HepG2 (cell line): Measurements from ENCODE around the gene KCNMA1. TPM values are rescaled to one million over a fixed set of nuclear protein-coding genes. Genes with fewer than 3 reads are reported as not detected.

ENCODE experiments used
- ATAC-seq: fragments of 200-7000 bp; cut with Tn5 transposase; 3 replicates; pipeline ENCODE4 v1.9.1; 2020; ENCODE audit warnings: mild to moderate bottlenecking, moderate library complexity
- BruUV-seq: library from RNA; stranded (reverse); fragments of 400-500 nt; replicated peaks from 2 replicates; lab custom pipeline; 2021; lab: Mats Ljungman, UMichigan
- CTCF ChIA-PET: fragments of 300-600 bp; formaldehyde crosslinking; extraction: SDS; loops from one replicate; lab custom pipeline; 2021; ENCODE audit warnings: low total read pairs, inconsistent platforms, low intra/inter-chr PET ratio; lab: Yijun Ruan, JAX
- POLR2A ChIA-PET: fragments of 350-600 bp; sonication (Branson Sonifier 250); formaldehyde crosslinking; loops from one replicate; lab custom pipeline; 2020; ENCODE audit warnings: antibody characterized with exemption, inconsistent platforms; lab: Yijun Ruan, JAX
- DNase-seq: peaks from one replicate; pipeline ENCODE4 v3.0.0-alpha.2; 2015; ENCODE audit warnings: low spot score
- FAIRE-seq: peaks from 3 replicates; lab custom pipeline; 2011; peaks lifted over from hg19 to GRCh38; lab: Jason Lieb, UNC
- H2AFZ ChIP-seq: one replicate; pipeline ENCODE4 v1.6.1; 2011; ENCODE audit warnings: low read length, inconsistent platforms
- H3K27ac ChIP-seq: fragments of 300-600 bp; 3 replicates; pipeline ENCODE4 v1.8.0; 2011; ENCODE audit warnings: mixed run types, mild to moderate bottlenecking, mixed read lengths, low read length, inconsistent platforms; ENCODE audit not compliant: insufficient read depth; ENCODE audit errors: extremely low read length
- H3K27me3 ChIP-seq, 2 experiments: fragments of 200-600 bp in 1 of 2; 2 replicates in 1 of 2; 3 replicates in 1 of 2; pipeline versions ENCODE4 v1.6.0 to v1.8.0; 2011; ENCODE audit warnings: low read length in 2 of 2, mild to moderate bottlenecking in 2 of 2, moderate library complexity in 2 of 2, inconsistent platforms in 1 of 2; ENCODE audit not compliant: insufficient read depth in 2 of 2, control insufficient read depth in 1 of 2
- H3K36me3 ChIP-seq, 2 experiments: fragments of 200-600 bp in 1 of 2; replicated peaks in 1 of 2; 2 replicates in 1 of 2; 3 replicates in 1 of 2; pipeline versions ENCODE4 v1.5.1 to v1.8.0; 2011; ENCODE audit warnings: low read length in 2 of 2, inconsistent platforms in 1 of 2; ENCODE audit not compliant: insufficient read depth in 2 of 2, control insufficient read depth in 1 of 2
- H3K4me1 ChIP-seq: 2 replicates; pipeline ENCODE4 v1.5.1; 2012; ENCODE audit warnings: low read length, inconsistent platforms; ENCODE audit not compliant: insufficient read depth
- H3K4me2 ChIP-seq: 2 replicates; pipeline ENCODE4 v1.6.0; 2011; ENCODE audit warnings: low read depth, low read length, inconsistent platforms
- H3K4me3 ChIP-seq, 3 experiments: fragments of 200-600 bp in 1 of 3; sonication (generic), shearing (Covaris generic) in 1 of 3; replicated peaks in 1 of 3; 2 replicates each; pipeline ENCODE4 v1.5.1; 2011 to 2016; ENCODE audit warnings: low read length in 3 of 3, inconsistent platforms in 2 of 3, low read depth in 2 of 3, mild to moderate bottlenecking in 2 of 3, control low read depth in 1 of 3, mixed read lengths in 1 of 3; ENCODE audit not compliant: insufficient read depth in 1 of 3
- H3K79me2 ChIP-seq: one replicate; pipeline ENCODE4 v1.6.1; 2011; ENCODE audit warnings: low read length, inconsistent platforms; ENCODE audit not compliant: insufficient read depth
- H3K9ac ChIP-seq: 2 replicates; pipeline ENCODE4 v1.6.0; 2011; ENCODE audit warnings: mild to moderate bottlenecking, low read depth, low read length, inconsistent platforms; ENCODE audit not compliant: insufficient read depth
- H3K9me3 ChIP-seq: 2 replicates; pipeline ENCODE4 v1.5.1; 2012; ENCODE audit warnings: mild to moderate bottlenecking, low read length
- H4K20me1 ChIP-seq: 2 replicates; pipeline ENCODE4 v1.6.0; 2011; ENCODE audit warnings: inconsistent platforms, mild to moderate bottlenecking, low read length, moderate library complexity; ENCODE audit not compliant: insufficient read depth
- CCDC6 ChIP-seq: sonication (generic); formaldehyde crosslinking; IDR thresholded peaks from 2 replicates; pipeline ENCODE4 v1.8.1; 2022; ENCODE audit warnings: mild to moderate bottlenecking, missing genetic modification reagents, moderate library complexity
- NR2F1 ChIP-seq, 2 experiments: fragments of 450-650 bp in 1 of 2; formaldehyde crosslinking in 1 of 2; IDR thresholded peaks; 2 replicates each; pipeline versions ENCODE4 v1.5.0 to v1.6.1; 2016 to 2020; ENCODE audit warnings: mild to moderate bottlenecking in 1 of 2, missing compliant biosample characterization in 1 of 2, missing genetic modification reagents in 1 of 2, moderate library complexity in 1 of 2
- PPARG ChIP-seq: conservative IDR thresholded peaks from 2 replicates; pipeline ENCODE4 v1.6.1; 2016; ENCODE audit warnings: missing biosample characterization, missing genetic modification reagents
- RAD21 ChIP-seq: fragments of 450-650 bp; formaldehyde crosslinking; IDR thresholded peaks from 2 replicates; pipeline ENCODE4 v1.5.0; 2020; ENCODE audit warnings: mild to moderate bottlenecking
- SIX4 ChIP-seq: sonication (generic); formaldehyde crosslinking; IDR thresholded peaks from 2 replicates; pipeline ENCODE4 v1.4.0; 2020; ENCODE audit warnings: missing genetic modification reagents
- SMC3 ChIP-seq: IDR thresholded peaks from 2 replicates; pipeline ENCODE4 v1.6.1; 2011; ENCODE audit warnings: low read length, improper control_type of control experiment
- STAG1 ChIP-seq: sonication (generic); formaldehyde crosslinking; IDR thresholded peaks from 2 replicates; pipeline ENCODE4 v1.4.0; 2020; ENCODE audit warnings: missing genetic modification reagents
- TEAD3 ChIP-seq: optimal IDR thresholded peaks from 2 replicates; pipeline ENCODE3; 2016; ENCODE audit warnings: borderline replicate concordance
- XRCC5 ChIP-seq: fragments of 200-400 bp; formaldehyde crosslinking; optimal IDR thresholded peaks from 2 replicates; pipeline ENCODE3; 2017; ENCODE audit warnings: mild to moderate bottlenecking, low read length
- ZBTB20 ChIP-seq: sonication (generic); formaldehyde crosslinking; IDR thresholded peaks from 2 replicates; pipeline ENCODE4 v1.8.1; 2023; ENCODE audit warnings: missing genetic modification reagents, low read depth, mild to moderate bottlenecking, borderline replicate concordance
- ZNF441 ChIP-seq: sonication (generic); formaldehyde crosslinking; IDR thresholded peaks from 2 replicates; pipeline ENCODE4 v1.7.0; 2021; ENCODE audit warnings: missing genetic modification reagents, borderline replicate concordance
- ZNF652 ChIP-seq: IDR thresholded peaks from 2 replicates; pipeline ENCODE4 v1.6.1; 2016; ENCODE audit warnings: low read depth, borderline replicate concordance
- ZNF709 ChIP-seq: sonication (generic); formaldehyde crosslinking; IDR thresholded peaks from 2 replicates; pipeline ENCODE4 v1.5.0; 2020; ENCODE audit warnings: mild to moderate bottlenecking, missing genetic modification reagents
- WGBS: methylation state at CpG from one replicate; pipeline ENCODE4 v1.1.6; 2017; ENCODE audit warnings: low lambda C conversion rate; 5-methylcytosine and 5-hydroxymethylcytosine counted together
- in situ Hi-C: cut with HindIII; loops from 2 replicates; pipeline ENCODE4 v1.10.0; 2017; ENCODE audit warnings: low pct_unique_long_range_greater_than_20kb; ENCODE audit not compliant: extremely low pct_ligation_motif_present
- intact Hi-C: fragments of 100-400 bp; cut with micrococcal nuclease; formaldehyde crosslinking; loops from one replicate; pipeline ENCODE4 v1.10.0; 2022; ENCODE audit not compliant: unreplicated experiment
- polyA plus RNA-seq, 8 experiments: library from polyadenylated mRNA; depleted of rRNA in 3 of 8; stranded (reverse) in 7 of 8; unstranded in 1 of 8; fragments of >200 nt; fragmentation: Illumina TruSeq in 4 of 8; extraction: Trizol in 4 of 8; gene quantifications; 2 replicates each; pipeline versions ENCODE4 v1.2.1 to v1.2.3, GENCODE V29; 2011 to 2016; ENCODE audit warnings: low read depth in 4 of 8, missing spikeins in 1 of 8, mixed read lengths in 1 of 8; ENCODE audit not compliant: insufficient read depth in 1 of 8
- total RNA-seq, 5 experiments: library from RNA; depleted of rRNA; stranded (reverse); fragments of >200 nt; fragmentation: Illumina TruSeq; extraction: Trizol; gene quantifications; 2 replicates each; pipeline ENCODE4 v1.2.3, GENCODE V29; 2016; ENCODE audit warnings: low read depth in 1 of 5
- TF ChIP-seq, protein P1 (sequence below): sonication (generic); formaldehyde crosslinking; IDR thresholded peaks from 2 replicates; pipeline ENCODE4 v1.4.0; 2020; ENCODE audit warnings: mild to moderate bottlenecking, missing genetic modification reagents
- TF ChIP-seq, protein P2 (sequence below): sonication (generic); formaldehyde crosslinking; IDR thresholded peaks from 2 replicates; pipeline ENCODE4 v1.4.0; 2020; ENCODE audit warnings: missing genetic modification reagents
- TF ChIP-seq, protein P3 (sequence below): sonication (generic); formaldehyde crosslinking; IDR thresholded peaks from 2 replicates; pipeline ENCODE4 v1.5.0; 2020; ENCODE audit warnings: mild to moderate bottlenecking, missing genetic modification reagents, moderate library complexity

KCNMA1 gene
- total and polyA plus RNA-seq, 2 of the 13 experiments (the other 11 are each of a cell fraction or from before 2014, with no cell fraction given), result 0.02 TPM; not detected in 1

DNA sequence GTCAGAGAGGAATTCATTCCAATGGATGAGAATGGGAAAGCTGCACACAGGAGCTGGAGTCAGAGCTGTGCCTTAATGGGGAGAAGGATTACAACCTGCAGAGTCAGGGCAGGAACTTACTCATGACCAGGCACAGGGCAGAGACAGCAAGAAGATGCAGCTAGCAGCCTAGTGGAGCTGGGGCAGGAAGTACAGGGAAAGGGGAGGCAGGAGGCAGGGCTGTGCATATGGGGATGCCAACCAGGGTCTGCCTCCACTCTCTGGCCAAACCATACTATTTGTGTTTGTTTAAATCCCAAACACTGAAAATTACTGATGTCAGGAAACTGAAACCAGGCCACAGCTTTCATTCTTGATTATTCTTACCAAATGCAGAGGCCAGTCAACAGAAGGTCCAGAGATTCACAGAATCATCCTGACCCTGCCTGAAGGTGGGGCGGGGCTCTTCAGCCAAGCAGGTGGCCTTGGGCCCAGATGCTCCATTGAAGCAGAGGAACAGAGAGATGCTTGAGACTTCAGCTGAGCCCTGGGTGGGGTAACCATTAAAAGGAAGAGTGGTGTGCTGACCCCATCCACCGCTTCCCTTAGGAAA is 461.9 kb downstream of the KCNMA1 start (continued):
- TF ChIP-seq, protein P1, sequence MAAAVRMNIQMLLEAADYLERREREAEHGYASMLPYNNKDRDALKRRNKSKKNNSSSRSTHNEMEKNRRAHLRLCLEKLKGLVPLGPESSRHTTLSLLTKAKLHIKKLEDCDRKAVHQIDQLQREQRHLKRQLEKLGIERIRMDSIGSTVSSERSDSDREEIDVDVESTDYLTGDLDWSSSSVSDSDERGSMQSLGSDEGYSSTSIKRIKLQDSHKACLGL (CRISPR knock-in tag), result no peak
- no peak for TF ChIP-seq CCDC6 (CRISPR knock-in tag)
- no peak for TF ChIP-seq PPARG (CRISPR knock-in tag)
- TF ChIP-seq ZNF652 (CRISPR knock-in tag), result no peak
- TF ChIP-seq, protein P2, sequence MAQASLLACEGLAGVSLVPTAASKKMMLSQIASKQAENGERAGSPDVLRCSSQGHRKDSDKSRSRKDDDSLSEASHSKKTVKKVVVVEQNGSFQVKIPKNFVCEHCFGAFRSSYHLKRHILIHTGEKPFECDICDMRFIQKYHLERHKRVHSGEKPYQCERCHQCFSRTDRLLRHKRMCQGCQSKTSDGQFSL (CRISPR knock-in tag), result no peak

DNA sequence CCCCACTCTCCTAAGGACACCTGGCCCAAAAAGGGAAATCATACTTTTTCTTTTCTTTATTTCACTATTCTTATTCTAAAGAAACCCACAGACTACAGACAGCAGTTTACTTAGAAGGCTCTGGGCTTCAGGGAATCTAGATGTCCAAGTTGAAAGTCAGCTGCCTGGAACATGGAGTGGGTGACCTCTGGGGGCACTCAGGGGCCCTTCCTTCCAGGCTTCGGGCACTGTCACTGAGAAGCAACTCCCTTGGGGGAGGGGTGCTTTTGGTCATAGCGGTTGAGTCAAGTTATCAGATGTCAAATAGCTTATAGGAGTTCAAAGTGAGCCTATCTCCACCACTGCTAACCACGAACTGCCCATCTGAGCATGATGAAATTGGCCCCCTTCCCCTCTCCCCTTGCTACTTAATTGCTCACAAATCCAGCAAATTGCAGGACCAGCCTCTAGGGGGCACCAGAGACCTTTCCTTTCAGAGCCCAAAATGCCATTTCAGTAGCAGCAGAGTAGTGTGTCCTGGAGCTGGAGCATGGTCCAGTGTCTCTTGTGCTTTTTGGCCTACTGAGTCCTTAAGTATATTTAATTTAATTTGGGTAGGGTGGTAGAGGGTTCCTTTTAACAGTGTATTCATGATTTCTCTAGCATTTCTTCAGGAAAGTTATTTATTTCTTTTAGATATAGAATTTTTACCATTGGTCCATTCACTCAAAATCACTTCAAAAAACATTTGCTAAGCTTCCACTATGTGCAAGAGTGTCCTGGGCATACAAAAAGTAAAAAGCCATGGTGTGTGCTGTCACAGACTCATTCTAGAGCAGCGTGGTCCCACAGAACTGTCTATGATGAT is 463.8 kb downstream of the KCNMA1 start:
- H4K20me1 ChIP-seq, result no peaks in the 10 kb centered on the region
- TF ChIP-seq NR2F1 (CRISPR knock-in tag; IDR thresholded peaks at IDR 0.05) (no peak), STAG1 (CRISPR knock-in tag) (peak; percentile 90), RAD21 (CRISPR knock-in tag) (peak; percentile 68), ZNF441 (CRISPR knock-in tag) (no peak), SMC3 (peak; percentile 63; the same call in 1 of the 2 replicates), ZBTB20 (CRISPR knock-in tag) (no peak), SIX4 (CRISPR knock-in tag) (no peak), XRCC5 (peak; percentile 57), TEAD3 (CRISPR knock-in tag) (peak; percentile 27), ZNF709 (CRISPR knock-in tag) (no peak)
- TF ChIP-seq, protein P3, sequence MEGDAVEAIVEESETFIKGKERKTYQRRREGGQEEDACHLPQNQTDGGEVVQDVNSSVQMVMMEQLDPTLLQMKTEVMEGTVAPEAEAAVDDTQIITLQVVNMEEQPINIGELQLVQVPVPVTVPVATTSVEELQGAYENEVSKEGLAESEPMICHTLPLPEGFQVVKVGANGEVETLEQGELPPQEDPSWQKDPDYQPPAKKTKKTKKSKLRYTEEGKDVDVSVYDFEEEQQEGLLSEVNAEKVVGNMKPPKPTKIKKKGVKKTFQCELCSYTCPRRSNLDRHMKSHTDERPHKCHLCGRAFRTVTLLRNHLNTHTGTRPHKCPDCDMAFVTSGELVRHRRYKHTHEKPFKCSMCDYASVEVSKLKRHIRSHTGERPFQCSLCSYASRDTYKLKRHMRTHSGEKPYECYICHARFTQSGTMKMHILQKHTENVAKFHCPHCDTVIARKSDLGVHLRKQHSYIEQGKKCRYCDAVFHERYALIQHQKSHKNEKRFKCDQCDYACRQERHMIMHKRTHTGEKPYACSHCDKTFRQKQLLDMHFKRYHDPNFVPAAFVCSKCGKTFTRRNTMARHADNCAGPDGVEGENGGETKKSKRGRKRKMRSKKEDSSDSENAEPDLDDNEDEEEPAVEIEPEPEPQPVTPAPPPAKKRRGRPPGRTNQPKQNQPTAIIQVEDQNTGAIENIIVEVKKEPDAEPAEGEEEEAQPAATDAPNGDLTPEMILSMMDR, result peak; percentile 88
- H3K9me3 ChIP-seq, result no peaks in the 10 kb centered on the region
- peak; percentile 61 for DNase-seq
- no peak overlapping the region for H3K27ac ChIP-seq
- WGBS, result 0% methylated on average over 4 of the region's 4 CpGs
- H3K27me3 ChIP-seq, result no peaks in the 10 kb centered on the region
- CTCF ChIA-PET, result interaction anchor here (1.0 to 5.0 kb wide), 4 partner anchors 8 to 538 kb away, joined by 3 to 77 read pairs (median 4); no protein-coding TSS in a partner anchor
- peak; percentile 86 for FAIRE-seq
- H3K9ac ChIP-seq, result no peak overlapping the region
- no peak overlapping the region for H2AFZ ChIP-seq
- ATAC-seq, result peak; percentile 90
- POLR2A ChIA-PET, result no interaction called here
- H3K79me2 ChIP-seq, result no peaks in the 10 kb centered on the region
- H3K36me3 ChIP-seq, result no peaks in the 10 kb centered on the region
- in situ Hi-C loops, result no loop called here
- H3K4me2 ChIP-seq, result no peak overlapping the region
- no TSS peak for BruUV-seq
- H3K4me3 ChIP-seq, result no peak overlapping the region
- H3K4me1 ChIP-seq, result no peaks in the 10 kb centered on the region
- intact Hi-C loops, result loop anchor here (1.0 kb wide), 2 partner anchors 470 to 537 kb away; no protein-coding TSS in a partner anchor
